Parathyroid adenoma (tissue), 2 donors: ENCODE results near the gene RTTN.
"Not testable (repeated sequence)": the region's sequence is repeated elsewhere in the genome, so short reads cannot be mapped to it uniquely, and the experiment has no call there.

Source experiments
- H2AFZ ChIP-seq: fragments of 300-600 bp; sonication (generic); one replicate; pipeline ENCODE4 v1.7.0; 2017; ENCODE audit warnings: antibody characterized with exemption, mild to moderate bottlenecking
- H3K27ac ChIP-seq: fragments of 300-600 bp; sonication (generic); one replicate; pipeline ENCODE4 v1.7.0; 2017
- H3K27me3 ChIP-seq: fragments of 300-600 bp; sonication (generic); one replicate; pipeline ENCODE4 v1.7.0; 2017; ENCODE audit warnings: low read length; ENCODE audit not compliant: control insufficient read depth, insufficient read depth
- H3K36me3 ChIP-seq: fragments of 300-600 bp; sonication (generic); one replicate; pipeline ENCODE4 v1.7.0; 2017; ENCODE audit warnings: low read length; ENCODE audit not compliant: control insufficient read depth, insufficient read depth
- H3K4me1 ChIP-seq: fragments of 300-600 bp; sonication (generic); one replicate; pipeline ENCODE4 v1.7.0; 2017; ENCODE audit warnings: control low read depth
- H3K4me2 ChIP-seq: fragments of 300-600 bp; sonication (generic); one replicate; pipeline ENCODE4 v1.7.0; 2017; ENCODE audit warnings: low read length
- H3K4me3 ChIP-seq: fragments of 300-600 bp; sonication (generic); one replicate; pipeline ENCODE4 v1.7.0; 2017; ENCODE audit warnings: low read depth, low read length
- H3K79me2 ChIP-seq: fragments of 300-600 bp; sonication (generic); one replicate; pipeline ENCODE4 v1.7.0; 2017; ENCODE audit warnings: control low read depth
- H3K9ac ChIP-seq: fragments of 300-600 bp; sonication (generic); one replicate; pipeline ENCODE4 v1.7.0; 2017; ENCODE audit warnings: mild to moderate bottlenecking
- H3K9me3 ChIP-seq: fragments of 300-600 bp; sonication (generic); one replicate; pipeline ENCODE4 v1.7.0; 2017; ENCODE audit warnings: low read length; ENCODE audit not compliant: control insufficient read depth
- TF ChIP-seq, protein P1 (sequence below): fragments of 300-600 bp; sonication (generic); IDR thresholded peaks from one replicate; pipeline ENCODE4 v1.7.0; 2017; ENCODE audit warnings: antibody characterized with exemption, mild to moderate bottlenecking
- donor health status: primary hyperparathyroidism.

RTTN gene, protein sequence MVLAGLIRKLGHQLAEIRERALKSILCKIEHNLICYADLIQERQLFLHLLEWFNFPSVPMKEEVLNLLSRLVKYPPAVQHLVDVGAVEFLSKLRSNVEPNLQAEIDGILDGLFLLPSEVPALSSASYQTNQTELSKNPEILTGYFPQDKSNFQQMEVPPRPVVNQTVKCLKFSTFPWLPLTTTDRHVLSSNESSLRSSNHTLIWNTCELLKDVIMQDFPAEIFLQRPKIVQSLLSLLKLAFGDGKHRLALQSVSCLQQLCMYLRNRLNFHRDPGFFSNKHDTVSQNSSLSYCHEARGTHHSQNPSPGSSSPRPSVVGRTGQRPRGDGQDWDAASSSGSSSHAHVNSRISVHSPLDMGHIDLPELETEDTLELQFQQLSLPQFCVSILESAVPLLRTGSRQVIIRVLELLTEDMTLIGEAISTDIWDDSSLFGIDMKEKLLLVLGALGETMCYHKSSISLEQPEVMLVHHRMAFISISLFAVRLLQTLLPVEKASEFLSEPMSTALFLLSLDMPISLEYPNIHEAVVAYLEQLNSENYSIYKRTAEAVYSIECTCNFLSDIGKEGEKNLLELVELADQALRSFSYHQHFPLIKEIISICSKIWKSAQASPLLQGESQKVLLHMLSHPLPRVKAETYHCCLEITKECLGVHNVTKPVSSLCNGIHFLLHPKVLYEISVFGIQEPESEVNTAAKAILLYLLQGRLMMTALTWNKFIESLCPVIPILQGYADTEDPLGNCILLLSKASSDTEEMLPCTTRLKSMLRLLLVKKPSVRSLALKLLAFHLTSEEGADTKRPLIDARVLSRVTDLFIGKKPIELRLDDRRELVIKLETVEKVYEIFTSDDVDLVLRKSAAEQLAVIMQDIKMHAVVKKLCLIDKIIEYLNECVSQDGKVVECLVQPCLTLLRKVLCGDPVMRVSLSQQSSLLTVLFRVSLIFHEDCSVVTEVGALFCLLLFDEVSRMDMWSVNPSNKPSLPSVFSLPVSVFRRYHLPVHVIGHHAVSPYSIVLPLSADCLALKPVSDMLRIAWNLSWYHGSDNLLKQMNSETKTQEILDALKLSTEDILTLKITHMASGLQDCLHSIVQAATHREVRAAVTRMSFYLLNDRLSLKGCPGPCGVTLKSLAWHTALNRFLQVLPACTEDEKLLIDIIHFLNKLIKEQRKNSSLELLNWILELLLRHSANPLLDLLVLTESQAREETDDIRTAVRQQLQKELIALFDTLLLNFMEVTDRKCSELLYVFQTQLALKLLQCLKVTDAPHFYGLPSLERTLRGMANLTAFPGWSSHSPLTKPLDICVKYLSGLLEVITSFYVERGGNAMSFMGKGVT (N-terminal part only)

DNA sequence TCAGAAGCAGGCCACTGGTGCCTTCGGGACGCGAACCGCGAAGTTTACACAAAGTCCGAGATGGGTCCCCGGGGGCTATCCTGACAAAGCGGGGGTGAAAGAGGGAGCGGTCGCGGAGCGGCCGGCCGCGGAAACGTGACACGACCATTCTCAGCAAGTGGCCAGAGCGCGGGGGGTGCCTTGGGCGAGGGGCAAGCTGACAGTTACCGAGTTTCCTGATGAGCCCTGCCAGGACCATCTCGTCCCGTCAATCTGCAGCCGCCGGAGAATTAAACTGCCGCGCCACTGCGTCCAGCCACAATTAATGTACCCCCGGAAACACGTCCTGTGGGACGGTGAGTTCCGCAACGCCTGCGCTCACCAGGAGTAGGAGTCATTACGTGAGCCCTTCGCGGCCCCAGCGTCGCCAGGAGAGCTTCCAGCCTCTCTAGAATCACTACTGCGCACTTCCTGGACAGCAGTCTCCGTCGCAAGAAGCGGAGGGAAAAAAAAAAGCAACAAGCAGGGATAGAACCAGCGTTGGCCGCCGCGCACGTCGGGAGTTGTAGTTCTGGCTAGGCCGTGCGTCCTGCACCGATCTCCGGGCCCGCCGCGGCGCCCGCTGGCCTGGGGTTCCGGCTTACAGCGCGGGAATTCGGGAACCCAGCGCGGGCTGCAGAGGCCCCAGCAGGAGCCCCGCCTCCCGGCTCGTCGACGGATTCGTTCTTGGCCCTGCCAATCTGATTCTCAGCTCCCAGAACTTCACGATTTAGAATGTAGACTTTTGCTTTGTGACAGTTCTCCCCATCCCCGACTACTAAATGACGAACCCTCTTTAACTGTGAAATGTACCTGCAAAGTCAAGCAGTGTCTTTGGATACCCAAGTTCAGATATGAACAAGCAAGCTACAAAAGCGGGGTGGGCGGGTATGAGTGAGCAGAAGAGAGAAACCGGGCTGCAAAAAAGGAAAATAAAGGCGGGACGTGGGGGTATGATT lies at the start of gene RTTN:
Gene RTTN (minus strand): TSS at position 267 of the 977 bp plus-strand sequence. CDS start 29 bp downstream, at position 238.
- Histone ChIP-seq H3K27ac (peak within 1 kb of the TSS; percentile 93), H3K4me2 (peak within 1 kb of the TSS; percentile 90), H2AFZ (peak within 1 kb of the TSS; percentile 93), H3K36me3 (no peaks in the 10 kb centered on the region), H3K9ac (peak within 1 kb of the TSS; percentile 17), H3K79me2 (no peaks in the 10 kb centered on the region), H3K9me3 (no peaks in the 10 kb centered on the region), H3K4me1 (peaks cover 4% of the 10 kb centered on the region), H3K4me3 (peak within 1 kb of the TSS; percentile 81), H3K27me3 (no peaks in the 10 kb centered on the region)
- TF ChIP-seq, protein P1, sequence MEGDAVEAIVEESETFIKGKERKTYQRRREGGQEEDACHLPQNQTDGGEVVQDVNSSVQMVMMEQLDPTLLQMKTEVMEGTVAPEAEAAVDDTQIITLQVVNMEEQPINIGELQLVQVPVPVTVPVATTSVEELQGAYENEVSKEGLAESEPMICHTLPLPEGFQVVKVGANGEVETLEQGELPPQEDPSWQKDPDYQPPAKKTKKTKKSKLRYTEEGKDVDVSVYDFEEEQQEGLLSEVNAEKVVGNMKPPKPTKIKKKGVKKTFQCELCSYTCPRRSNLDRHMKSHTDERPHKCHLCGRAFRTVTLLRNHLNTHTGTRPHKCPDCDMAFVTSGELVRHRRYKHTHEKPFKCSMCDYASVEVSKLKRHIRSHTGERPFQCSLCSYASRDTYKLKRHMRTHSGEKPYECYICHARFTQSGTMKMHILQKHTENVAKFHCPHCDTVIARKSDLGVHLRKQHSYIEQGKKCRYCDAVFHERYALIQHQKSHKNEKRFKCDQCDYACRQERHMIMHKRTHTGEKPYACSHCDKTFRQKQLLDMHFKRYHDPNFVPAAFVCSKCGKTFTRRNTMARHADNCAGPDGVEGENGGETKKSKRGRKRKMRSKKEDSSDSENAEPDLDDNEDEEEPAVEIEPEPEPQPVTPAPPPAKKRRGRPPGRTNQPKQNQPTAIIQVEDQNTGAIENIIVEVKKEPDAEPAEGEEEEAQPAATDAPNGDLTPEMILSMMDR = no peak

DNA sequence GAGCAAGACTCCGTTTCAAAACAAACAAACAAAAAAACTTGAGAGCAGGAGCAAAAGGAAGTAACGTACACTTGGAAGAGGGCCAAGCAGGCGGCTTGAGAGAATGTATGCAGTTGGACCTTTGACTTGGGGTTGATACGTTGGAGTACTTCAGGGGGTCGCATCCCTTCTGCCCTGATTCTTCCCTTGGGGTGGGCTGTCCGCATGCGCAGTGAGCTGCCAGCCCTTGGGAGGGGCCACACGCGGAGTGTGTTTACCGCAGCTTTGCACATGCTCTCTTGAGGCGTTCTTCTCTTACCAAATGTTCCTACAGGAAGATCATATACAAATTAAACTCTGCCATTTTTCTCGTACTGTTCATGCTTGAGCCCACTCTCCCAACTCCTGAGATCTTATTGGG lies 45.3 kb upstream of the RTTN start:
- Histone ChIP-seq H3K9ac (no peak overlapping the region), H3K36me3 (no peaks in the 10 kb centered on the region), H3K4me2 (no peak overlapping the region), H3K27me3 (no peaks in the 10 kb centered on the region), H3K4me3 (no peak overlapping the region), H3K27ac (no peak overlapping the region), H3K9me3 (no peaks in the 10 kb centered on the region), H2AFZ (no peak overlapping the region), H3K4me1 (no peaks in the 10 kb centered on the region), H3K79me2 (no peaks in the 10 kb centered on the region)
- TF ChIP-seq, protein P1 = no peak

DNA sequence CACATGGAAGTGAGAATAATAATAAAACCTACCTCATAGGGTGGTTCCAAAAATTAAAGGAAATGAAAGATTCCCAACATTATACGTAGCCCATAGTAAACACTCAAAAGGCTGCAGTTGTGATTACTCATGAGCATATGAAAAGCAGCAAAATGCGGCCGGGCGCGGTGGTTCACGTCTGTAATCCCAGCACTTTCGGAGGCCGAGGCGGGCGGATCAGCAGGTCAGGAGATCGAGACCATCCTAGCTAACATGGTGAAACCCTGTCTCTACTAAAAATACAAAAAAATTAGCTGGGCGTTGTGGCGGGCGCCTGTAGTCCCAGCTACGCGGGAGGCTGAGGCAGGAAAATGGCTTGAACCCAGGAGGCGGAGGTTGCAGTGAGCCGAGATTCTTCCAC lies 44.4 kb upstream of the RTTN start:
- H3K9ac ChIP-seq, H3K4me3 ChIP-seq, H2AFZ ChIP-seq, H3K79me2 ChIP-seq, H3K9me3 ChIP-seq, H3K4me1 ChIP-seq, H3K27ac ChIP-seq, H3K4me2 ChIP-seq, H3K36me3 ChIP-seq, H3K27me3 ChIP-seq: not testable (repeated sequence)

DNA sequence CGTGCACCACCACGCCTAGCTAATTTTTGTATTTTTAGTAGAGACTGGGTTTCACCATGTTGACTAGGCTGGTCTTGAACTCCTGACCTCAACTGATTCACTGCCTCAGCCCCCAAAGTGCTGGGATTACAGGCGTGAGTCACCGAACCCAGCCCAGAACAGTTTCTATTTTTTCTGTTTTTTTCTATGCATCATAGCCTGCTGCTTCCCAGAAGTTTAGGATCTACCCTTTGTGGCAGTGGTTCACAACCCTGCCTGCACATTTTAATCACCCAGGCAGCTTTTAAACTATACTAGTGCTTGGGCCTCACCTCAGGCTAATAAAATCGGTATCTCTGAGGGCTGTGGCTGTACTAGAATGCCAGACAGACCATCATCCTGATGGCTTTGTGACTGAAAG lies 43.6 kb upstream of the RTTN start:
- no peak overlapping the region for H2AFZ ChIP-seq
- no peak overlapping the region for H3K27ac ChIP-seq
- H3K36me3 ChIP-seq = no peaks in the 10 kb centered on the region
- no peak overlapping the region for H3K4me2 ChIP-seq
- no peak overlapping the region for H3K4me3 ChIP-seq
- TF ChIP-seq, protein P1 = no peak
- H3K27me3 ChIP-seq = no peaks in the 10 kb centered on the region
- H3K79me2 ChIP-seq = no peaks in the 10 kb centered on the region
- no peaks in the 10 kb centered on the region for H3K9me3 ChIP-seq
- H3K4me1 ChIP-seq = no peaks in the 10 kb centered on the region
- H3K9ac ChIP-seq = no peak overlapping the region
